Measurements from ENCODE around the gene MARS1. TPM values are rescaled to one million over a fixed set of nuclear protein-coding genes. Genes with fewer than 3 reads are reported as not detected.

MARS1 gene
- total RNA-seq, 1 donor from 2014 or later, result 257 TPM

DNA sequence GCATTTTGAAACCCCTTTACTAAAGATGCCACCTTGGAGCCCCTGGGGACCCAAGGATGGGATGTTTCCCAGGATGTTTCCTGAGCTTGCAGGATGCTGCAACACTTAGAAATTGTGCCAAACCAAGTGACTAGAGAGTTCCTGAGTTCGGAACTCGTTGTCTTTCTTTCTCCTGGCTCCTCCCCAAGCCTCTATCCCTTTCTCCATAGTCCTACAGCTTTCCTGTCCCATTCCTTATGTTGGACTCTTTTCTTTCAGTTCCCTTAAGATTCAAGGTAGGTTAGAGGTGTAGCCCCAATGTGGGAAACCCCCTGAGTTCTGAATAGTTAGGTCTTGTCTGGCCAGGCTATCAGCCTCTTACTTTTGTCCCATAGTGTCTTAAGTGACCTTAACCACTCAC lies 60.6 kb downstream of the MARS1 start:
- no peak overlapping the region for H3K27ac Mint-ChIP-seq (ENCODE audit: unreplicated experiment)
- H3K4me1 Mint-ChIP-seq, result peaks cover 47% of the 10 kb centered on the region
- H3K27me3 Mint-ChIP-seq (ENCODE audit: low read depth), result peaks cover 61% of the 10 kb centered on the region
- no peaks in the 10 kb centered on the region for H3K9me3 Mint-ChIP-seq
- H3K4me3 Mint-ChIP-seq, result peak overlapping the region; percentile 99
- no peak for TF ChIP-seq CTCF (conservative IDR thresholded peaks at IDR 0.05)
- no peaks in the 10 kb centered on the region for H3K36me3 Mint-ChIP-seq (ENCODE audit: low read depth)
- DNase-seq (ENCODE audit: low read depth, low spot score), result no peak

- no peaks in the 10 kb centered on the region for H3K9me3 Mint-ChIP-seq
- H3K4me3 Mint-ChIP-seq, result peak overlapping the region; percentile 99
- no peak overlapping the region for H3K27ac Mint-ChIP-seq (ENCODE audit: unreplicated experiment)
- TF ChIP-seq CTCF (conservative IDR thresholded peaks at IDR 0.05), result no peak
- H3K27me3 Mint-ChIP-seq (ENCODE audit: low read depth), result peaks cover 67% of the 10 kb centered on the region
- H3K4me1 Mint-ChIP-seq, result peaks cover 52% of the 10 kb centered on the region
- no peaks in the 10 kb centered on the region for H3K36me3 Mint-ChIP-seq (ENCODE audit: low read depth)
- no peak for DNase-seq (ENCODE audit: low read depth, low spot score)
Measured at GRCh38 chr12:57549203-57549908, 61.5 kb downstream of the MARS1 start.

DNA sequence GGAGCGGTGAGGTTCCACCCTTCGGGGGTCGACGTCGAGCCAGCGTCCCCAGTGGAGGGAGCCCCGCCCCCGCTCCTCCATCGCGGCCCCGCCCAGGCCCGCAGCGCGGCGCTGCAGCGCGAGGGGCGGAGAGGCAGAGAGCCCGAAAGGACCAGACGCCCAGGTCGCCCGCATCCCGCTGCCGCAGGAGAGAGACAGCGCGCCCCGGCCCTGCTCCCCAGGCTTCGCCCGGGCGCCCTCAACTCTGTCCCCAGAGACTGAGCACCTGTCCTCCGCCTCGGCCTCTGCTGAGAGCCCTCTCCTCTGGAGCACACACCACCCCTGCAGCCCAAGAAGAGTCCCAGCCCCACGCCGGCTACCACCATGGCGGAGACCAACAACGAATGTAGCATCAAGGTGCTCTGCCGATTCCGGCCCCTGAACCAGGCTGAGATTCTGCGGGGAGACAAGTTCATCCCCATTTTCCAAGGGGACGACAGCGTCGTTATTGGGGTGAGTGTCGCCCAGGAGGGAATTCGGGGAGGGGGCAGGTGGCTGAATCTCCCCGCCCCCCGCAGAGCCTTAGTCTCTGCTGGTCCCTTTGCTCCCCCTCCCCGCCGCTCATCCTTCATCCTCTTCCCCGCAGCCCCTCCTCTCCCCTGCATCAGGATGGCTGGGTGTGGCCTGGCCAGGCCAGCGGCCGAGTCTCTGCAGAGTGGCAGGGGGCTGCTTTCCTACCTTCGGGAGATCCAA lies 62.2 kb downstream of the MARS1 start, which contains the start of gene KIF5A:
Gene KIF5A, plus strand, starts transcription at position 136 of the 732 bp plus-strand sequence. Its CDS starts 228 bp downstream, at position 364.
- Mint-ChIP-seq H3K4me3 (peak within 1 kb of the TSS; percentile 99), H3K36me3 (ENCODE audit: low read depth) (no peaks in the 10 kb centered on the region), H3K4me1 (peaks cover 47% of the 10 kb centered on the region), H3K27me3 (ENCODE audit: low read depth) (peaks cover 67% of the 10 kb centered on the region), H3K9me3 (no peaks in the 10 kb centered on the region), H3K27ac (ENCODE audit: unreplicated experiment) (peak within 1 kb of the TSS; percentile 81)
- peak; percentile 57 for DNase-seq (ENCODE audit: low read depth, low spot score)
- no peak for TF ChIP-seq CTCF (conservative IDR thresholded peaks at IDR 0.05)

GRCh38 chr12:57550641-57551549 lies 63.0 kb downstream of the MARS1 start:
- DNase-seq (ENCODE audit: low read depth, low spot score), result no peak
- TF ChIP-seq CTCF (conservative IDR thresholded peaks at IDR 0.05), result no peak
- no peaks in the 10 kb centered on the region for H3K36me3 Mint-ChIP-seq (ENCODE audit: low read depth)
- no peak overlapping the region for H3K27ac Mint-ChIP-seq (ENCODE audit: unreplicated experiment)
- peaks cover 39% of the 10 kb centered on the region for H3K4me1 Mint-ChIP-seq
- peaks cover 67% of the 10 kb centered on the region for H3K27me3 Mint-ChIP-seq (ENCODE audit: low read depth)
- peak overlapping the region; percentile 87 for H3K4me3 Mint-ChIP-seq
- no peaks in the 10 kb centered on the region for H3K9me3 Mint-ChIP-seq

DNA sequence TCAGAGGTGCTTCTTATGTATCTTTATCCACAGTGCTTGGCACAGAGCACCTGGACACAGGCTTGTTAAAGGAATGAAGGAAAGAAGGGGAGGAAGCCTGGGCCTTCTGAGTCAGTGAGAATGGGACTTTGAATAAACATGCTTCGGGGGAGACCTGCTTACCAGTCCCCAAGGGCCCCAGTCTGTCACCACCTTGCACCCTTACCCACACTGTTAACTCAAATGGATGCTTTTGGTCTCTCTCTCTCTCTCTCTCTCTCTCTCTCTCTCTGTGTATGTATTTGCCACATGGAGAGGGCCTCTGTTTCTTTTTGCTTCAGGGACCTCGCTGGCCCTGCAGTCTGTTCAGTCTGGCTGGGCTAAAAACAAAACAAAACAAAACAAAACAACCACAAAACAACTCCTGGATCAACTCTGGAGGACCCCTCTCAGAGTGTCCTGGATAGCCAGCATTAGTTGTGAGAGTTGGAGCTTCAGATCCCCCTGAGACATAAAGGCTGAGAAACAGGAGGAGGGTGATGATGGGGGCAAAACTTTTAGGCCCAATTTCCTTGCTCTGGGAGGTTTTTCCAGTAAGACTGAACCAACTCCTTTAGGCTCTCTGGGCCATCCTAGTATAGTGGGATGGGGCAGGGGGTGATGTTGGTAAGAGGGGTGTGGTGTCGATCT lies 63.9 kb downstream of the MARS1 start:
- H3K4me1 Mint-ChIP-seq, result peaks cover 34% of the 10 kb centered on the region
- peak overlapping the region; percentile 87 for H3K4me3 Mint-ChIP-seq
- no peaks in the 10 kb centered on the region for H3K9me3 Mint-ChIP-seq
- no peak for TF ChIP-seq CTCF (conservative IDR thresholded peaks at IDR 0.05)
- H3K36me3 Mint-ChIP-seq (ENCODE audit: low read depth), result no peaks in the 10 kb centered on the region
- H3K27ac Mint-ChIP-seq (ENCODE audit: unreplicated experiment), result no peak overlapping the region
- peaks cover 72% of the 10 kb centered on the region for H3K27me3 Mint-ChIP-seq (ENCODE audit: low read depth)
- DNase-seq (ENCODE audit: low read depth, low spot score), result no peak

Data from neural crest cell (in vitro differentiated cells).